ENCODE measurements around the gene PPP1R18. TPM values are rescaled to one million over a fixed set of nuclear protein-coding genes. Genes with fewer than 3 reads are reported as not detected.

Gene PPP1R18
- total and polyA plus RNA-seq, 2 experiments from 2014 or later = 67.8 to 108 TPM

DNA sequence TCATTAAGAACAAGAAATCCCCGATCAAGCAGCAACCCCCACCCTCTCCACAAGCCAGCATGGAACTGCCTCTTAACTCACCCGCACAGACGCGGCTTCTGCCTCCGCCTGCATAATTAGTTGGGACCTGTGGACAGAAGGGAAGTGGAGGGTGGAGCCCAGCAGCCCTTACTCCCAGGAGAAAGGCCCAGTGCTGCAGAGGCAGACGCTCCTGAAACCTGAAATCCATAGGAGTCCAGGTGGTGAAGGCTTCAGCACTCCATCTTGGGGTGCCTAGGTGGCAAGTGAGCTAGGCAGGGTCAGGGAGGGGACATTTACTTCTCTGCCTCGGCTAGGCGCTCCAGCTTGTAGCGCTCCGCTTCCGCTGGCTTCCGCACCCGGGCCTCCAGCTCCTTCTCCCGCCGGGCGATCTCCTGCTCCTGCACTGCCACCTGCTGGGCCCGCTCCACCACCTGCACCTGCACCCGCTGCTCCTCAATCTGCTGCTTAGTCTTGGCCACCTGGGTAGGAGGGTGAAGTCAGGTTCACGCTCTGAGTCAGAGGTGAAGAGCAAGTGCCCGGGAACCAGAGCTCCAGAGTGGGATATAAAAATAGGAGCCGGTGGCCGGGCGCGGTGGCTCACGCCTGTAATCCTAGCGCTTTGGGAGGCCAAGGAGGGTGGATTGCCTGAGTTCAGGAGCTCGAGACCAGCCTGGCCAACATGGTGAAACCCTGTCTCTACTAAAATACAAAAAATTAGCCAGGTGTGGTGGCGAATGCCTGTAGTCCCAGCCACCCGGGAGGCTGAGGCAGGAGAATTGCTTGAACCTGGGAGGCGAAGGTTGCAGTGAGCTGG lies 44.4 kb upstream of the PPP1R18 start:
- Histone ChIP-seq H3K9me2 (ENCODE audit: insufficient read depth) (no peaks in the 10 kb centered on the region), H3K4me3 (no peak overlapping the region), H4K20me1 (ENCODE audit: insufficient read depth) (no peaks in the 10 kb centered on the region), H3K27ac (no peak overlapping the region), H3K27me3 (replicated peaks; ENCODE audit: insufficient read depth) (no peaks in the 10 kb centered on the region), H3K36me3 (ENCODE audit: low read depth) (peaks cover 56% of the 10 kb centered on the region), H3K4me1 (ENCODE audit: insufficient read depth) (peaks cover 17% of the 10 kb centered on the region), H3K9ac (no peak overlapping the region), H3K79me2 (ENCODE audit: insufficient read depth) (peaks cover 50% of the 10 kb centered on the region), H3K4me2 (ENCODE audit: unreplicated experiment) (no peak overlapping the region), H3F3A (ENCODE audit: insufficient read depth) (peaks cover 83% of the 10 kb centered on the region), H3K9me3 (ENCODE audit: low read depth) (no peaks in the 10 kb centered on the region), H2AFZ (no peak overlapping the region)
- peak; percentile 41 for DNase-seq
- 78 to 82% methylated on average over 30 of the region's 30 CpGs for WGBS, 2 experiments (ENCODE audit: low coverage in 1 of 2, low lambda C conversion rate in 2 of 2, missing lambda C conversion rate in 2 of 2)
- in situ Hi-C loops (cut with MboI) = loop anchor here (10.0 to 25.0 kb wide), 2 partner anchors 144 to 356 kb away; no protein-coding TSS in a partner anchor
- no peak for TF ChIP-seq EZH2phosphoT487 (IDR thresholded peaks at IDR 0.05; ENCODE audit: insufficient read depth, low read depth)

DNA sequence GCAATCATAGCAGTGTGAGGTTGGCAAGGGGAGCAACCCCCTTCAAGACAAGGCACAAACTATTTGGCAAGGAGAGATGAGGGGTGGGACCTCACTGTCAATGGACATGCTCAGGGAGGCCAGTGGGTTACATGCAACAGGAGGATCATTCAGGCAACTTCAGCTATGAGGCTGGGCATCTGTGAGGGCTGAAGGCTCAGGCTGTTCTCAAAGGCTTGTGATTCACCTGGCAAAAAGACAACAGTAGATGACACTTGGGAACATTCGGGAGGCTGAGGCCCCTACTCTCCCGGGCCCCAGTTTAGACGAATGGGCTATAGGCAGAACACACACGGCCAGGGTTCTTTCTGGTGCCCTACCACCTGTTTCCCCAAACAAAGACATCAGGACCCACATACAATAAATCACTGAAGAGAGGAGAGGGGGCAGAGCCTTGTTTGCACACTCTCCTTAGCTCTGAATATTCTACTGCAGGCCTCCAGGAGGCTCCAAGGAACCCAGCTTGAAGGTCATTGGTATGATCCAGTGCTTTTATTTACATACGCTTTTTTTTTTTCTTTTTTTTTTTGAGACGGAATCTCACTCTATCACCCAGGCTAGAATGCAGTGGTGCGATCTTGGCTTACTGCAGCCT lies 41.6 kb upstream of the PPP1R18 start:
- H2AFZ ChIP-seq = no peak overlapping the region
- no peaks in the 10 kb centered on the region for H3K9me2 ChIP-seq (ENCODE audit: insufficient read depth)
- H3K36me3 ChIP-seq (ENCODE audit: low read depth) = peaks cover 62% of the 10 kb centered on the region
- DNase-seq = peak; percentile 85
- in situ Hi-C loops (cut with MboI) = loop anchor here (25.0 kb wide), 1 partner anchor 359 kb away; no protein-coding TSS in a partner anchor
- H4K20me1 ChIP-seq (ENCODE audit: insufficient read depth) = peaks cover 15% of the 10 kb centered on the region; the same call in 1 of the 2 replicates
- no peak overlapping the region for H3K4me2 ChIP-seq (ENCODE audit: unreplicated experiment)
- H3F3A ChIP-seq (ENCODE audit: insufficient read depth) = peaks cover 93% of the 10 kb centered on the region
- no peak for TF ChIP-seq EZH2phosphoT487 (IDR thresholded peaks at IDR 0.05; ENCODE audit: insufficient read depth, low read depth)
- TF ChIP-seq EZH2 (IDR thresholded peaks at IDR 0.05; ENCODE audit: insufficient read depth, poor library complexity, severe bottlenecking) = no peak
- no peaks in the 10 kb centered on the region for H3K9me3 ChIP-seq (ENCODE audit: low read depth)
- H3K27me3 ChIP-seq (replicated peaks; ENCODE audit: insufficient read depth) = no peaks in the 10 kb centered on the region
- peaks cover 45% of the 10 kb centered on the region for H3K4me1 ChIP-seq (ENCODE audit: insufficient read depth)
- no peak overlapping the region for H3K4me3 ChIP-seq
- H3K79me2 ChIP-seq (ENCODE audit: insufficient read depth) = peaks cover 47% of the 10 kb centered on the region
- peak overlapping the region; percentile 54 for H3K9ac ChIP-seq
- H3K27ac ChIP-seq = peak overlapping the region; percentile 95
- 26 to 34% methylated on average over 7 of the region's 7 CpGs for WGBS, 2 experiments (ENCODE audit: low coverage in 1 of 2, low lambda C conversion rate in 2 of 2, missing lambda C conversion rate in 2 of 2)

DNA sequence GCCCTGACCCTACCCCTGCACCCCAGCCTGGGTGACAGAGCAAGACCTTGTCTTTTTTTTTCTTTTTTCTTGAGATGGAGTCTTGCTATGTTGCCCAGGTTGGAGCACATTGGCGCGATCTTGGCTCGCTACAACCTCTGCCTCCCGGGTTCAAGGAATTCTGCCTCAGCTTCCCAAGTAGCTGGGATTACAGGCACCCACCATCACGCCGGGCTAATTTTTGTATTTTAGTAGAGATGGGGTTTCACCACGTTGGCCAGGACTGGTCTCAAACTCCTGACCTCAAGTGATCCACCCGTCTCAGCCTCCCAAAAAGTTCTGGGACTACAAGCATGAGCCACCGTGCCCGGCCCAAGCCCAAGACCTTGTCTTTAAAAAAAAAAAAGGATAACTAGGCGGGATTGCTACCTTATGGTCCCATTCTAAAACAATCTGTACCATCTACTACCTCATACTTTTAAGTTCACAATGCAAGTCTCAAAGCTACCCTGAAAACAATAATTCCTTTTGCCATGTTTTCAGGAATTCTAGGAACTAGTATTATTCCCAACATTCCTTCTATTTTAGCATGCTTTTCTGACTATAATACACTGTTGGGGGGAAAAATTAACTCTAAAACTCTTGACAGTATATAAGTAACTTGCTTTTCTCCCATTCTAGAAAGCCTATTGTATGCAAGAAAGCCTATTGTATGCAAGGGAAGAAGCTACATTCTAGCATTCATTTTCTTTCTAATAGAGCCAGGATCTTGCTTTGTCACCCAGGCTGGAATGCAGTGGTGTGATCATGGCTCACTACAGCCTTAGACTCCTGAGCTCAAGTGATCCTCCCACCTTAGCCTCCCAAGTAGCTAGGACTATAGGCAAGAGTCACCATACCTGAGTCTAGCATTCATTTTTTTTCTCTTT lies 40.3 kb upstream of the PPP1R18 start:
- TF ChIP-seq EZH2phosphoT487 (IDR thresholded peaks at IDR 0.05; ENCODE audit: insufficient read depth, low read depth) (no peak), EZH2 (IDR thresholded peaks at IDR 0.05; ENCODE audit: insufficient read depth, poor library complexity, severe bottlenecking) (no peak)
- DNase-seq = peak; percentile 57
- peaks cover 95% of the 10 kb centered on the region for H3F3A ChIP-seq (ENCODE audit: insufficient read depth)
- H3K4me1 ChIP-seq (ENCODE audit: insufficient read depth) = peaks cover 49% of the 10 kb centered on the region
- H4K20me1 ChIP-seq (ENCODE audit: insufficient read depth) = peaks cover 19% of the 10 kb centered on the region; the same call in 1 of the 2 replicates
- no peak overlapping the region for H3K4me2 ChIP-seq (ENCODE audit: unreplicated experiment)
- no peaks in the 10 kb centered on the region for H3K9me3 ChIP-seq (ENCODE audit: low read depth)
- H3K4me3 ChIP-seq = no peak overlapping the region
- H3K27ac ChIP-seq = peak overlapping the region; percentile 95
- H3K79me2 ChIP-seq (ENCODE audit: insufficient read depth) = peaks cover 50% of the 10 kb centered on the region
- WGBS, 2 experiments (ENCODE audit: low coverage in 1 of 2, low lambda C conversion rate in 2 of 2, missing lambda C conversion rate in 2 of 2) = 73 to 85% methylated on average over 10 to 11 of the region's 11 CpGs
- H2AFZ ChIP-seq = no peak overlapping the region
- in situ Hi-C loops (cut with MboI) = loop anchor here (25.0 kb wide), 1 partner anchor 361 kb away; no protein-coding TSS in a partner anchor
- H3K9ac ChIP-seq = peak overlapping the region; percentile 54; the same call in 1 of the 2 replicates
- H3K36me3 ChIP-seq (ENCODE audit: low read depth) = peaks cover 59% of the 10 kb centered on the region
- no peaks in the 10 kb centered on the region for H3K27me3 ChIP-seq (replicated peaks; ENCODE audit: insufficient read depth)
- H3K9me2 ChIP-seq (ENCODE audit: insufficient read depth) = no peaks in the 10 kb centered on the region

Measured in GM23248 (cell line).